Muscle layer of colon (tissue), 2 donors: ENCODE results near the gene ATXN7L2.
"Not testable (repeated sequence)": the region's sequence is repeated elsewhere in the genome, so short reads cannot be mapped to it uniquely, and the experiment has no call there.

ENCODE experiments used
- H3K27ac ChIP-seq: one replicate; pipeline ENCODE4 v1.7.0; 2013; ENCODE audit warnings: low read depth, mild to moderate bottlenecking, low read length, moderate library complexity
- H3K27me3 ChIP-seq, 2 donors: one replicate each; pipeline ENCODE4 v1.7.0; 2013; ENCODE audit warnings: low read length in 2 of 2, mild to moderate bottlenecking in 2 of 2; ENCODE audit not compliant: insufficient read depth in 2 of 2, control insufficient read depth in 1 of 2
- H3K36me3 ChIP-seq: one replicate; pipeline ENCODE4 v1.7.0; 2013; ENCODE audit warnings: mild to moderate bottlenecking, low read length; ENCODE audit not compliant: insufficient read depth
- H3K4me1 ChIP-seq: one replicate; pipeline ENCODE4 v1.7.0; 2013; ENCODE audit warnings: mild to moderate bottlenecking, low read length; ENCODE audit not compliant: insufficient read depth
- H3K4me3 ChIP-seq, 2 donors: one replicate each; pipeline ENCODE4 v1.7.0; 2013; ENCODE audit warnings: low read length in 2 of 2, low read depth in 1 of 2, mild to moderate bottlenecking in 1 of 2, moderate library complexity in 1 of 2
- H3K9ac ChIP-seq: one replicate; pipeline ENCODE4 v1.7.0; 2013; ENCODE audit warnings: low read length
- H3K9me3 ChIP-seq: one replicate; pipeline ENCODE4 v1.7.0; 2013; ENCODE audit warnings: mild to moderate bottlenecking, low read length
- donor health status: abdominal sarcoma.
- donor health status: Adenocarcinoma of cecum.

The ATXN7L2 gene, protein sequence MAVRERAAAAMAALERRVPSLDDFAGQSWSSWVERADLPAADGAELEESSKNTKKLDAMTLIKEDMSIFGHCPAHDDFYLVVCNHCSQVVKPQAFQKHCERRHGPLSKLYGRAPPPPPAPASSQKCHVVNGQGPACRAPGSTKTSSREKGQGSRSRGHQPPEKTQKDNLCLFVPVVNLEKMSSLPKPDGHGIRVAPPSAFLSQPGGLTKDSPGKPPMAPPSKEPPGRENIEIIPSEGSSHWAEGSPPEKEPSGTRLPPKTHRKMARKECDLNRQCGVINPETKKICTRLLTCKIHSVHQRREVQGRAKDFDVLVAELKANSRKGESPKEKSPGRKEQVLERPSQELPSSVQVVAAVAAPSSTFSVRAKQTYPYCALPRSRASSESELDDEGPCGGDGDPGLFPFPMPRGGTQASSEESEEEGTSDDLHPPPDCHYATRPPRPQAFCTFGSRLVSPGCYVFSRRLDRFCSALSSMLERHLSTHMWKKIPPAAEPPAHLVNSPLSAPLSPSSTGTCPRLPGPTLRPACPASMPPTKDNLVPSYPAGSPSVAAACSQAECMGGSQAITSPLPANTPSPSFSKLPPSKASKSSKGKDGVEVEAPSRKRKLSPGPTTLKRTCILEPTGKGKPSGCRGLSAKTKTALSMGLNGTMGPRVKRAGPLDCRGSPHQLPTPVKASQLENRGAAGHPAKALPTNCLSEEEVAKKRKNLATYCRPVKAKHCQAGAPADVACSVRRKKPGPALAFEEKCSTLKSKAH

DNA sequence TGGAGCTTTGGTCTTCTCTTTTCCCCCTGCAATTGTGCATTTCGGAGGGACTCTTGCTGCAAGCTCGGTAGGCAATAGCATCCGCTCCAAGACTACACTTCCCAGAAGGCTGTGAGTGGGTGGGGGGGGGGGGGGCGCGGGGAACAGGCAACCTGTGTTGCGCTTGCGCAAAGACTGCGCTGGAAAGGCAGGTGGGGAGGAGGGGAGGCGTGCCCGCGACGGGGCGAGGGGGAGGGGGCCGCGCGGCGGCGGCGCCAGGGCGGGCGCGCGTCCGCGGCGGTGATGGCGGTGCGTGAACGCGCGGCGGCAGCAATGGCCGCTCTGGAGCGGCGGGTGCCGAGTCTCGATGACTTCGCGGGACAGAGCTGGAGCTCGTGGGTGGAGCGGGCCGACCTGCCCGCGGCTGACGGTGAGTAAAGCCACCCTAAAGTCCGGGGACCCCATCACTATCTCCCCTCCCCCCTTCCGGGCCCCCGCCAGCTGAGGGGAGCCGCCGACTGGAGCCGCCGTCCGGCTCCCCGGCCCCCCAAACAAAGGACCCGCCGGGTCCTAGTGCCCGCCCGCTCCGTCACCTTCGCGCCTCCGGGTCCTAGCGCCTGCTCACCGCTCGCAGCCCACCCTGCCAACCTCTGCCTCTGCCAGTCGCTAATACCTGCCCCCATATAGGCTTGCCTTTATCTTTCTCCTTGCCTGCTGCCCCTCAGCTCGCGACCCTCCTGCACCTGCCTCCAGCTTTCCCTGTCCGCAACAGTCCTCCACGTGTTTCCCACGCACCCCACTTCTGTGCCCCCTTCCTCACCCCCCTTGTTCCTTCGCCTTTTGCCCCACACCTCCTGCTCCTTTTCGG lies at the start of gene ATXN7L2:
Gene ATXN7L2, plus strand, starts transcription at position 234 of the 847 bp plus-strand sequence. Its CDS starts 49 bp downstream, at position 283.
- Histone ChIP-seq H3K9ac (peak within 1 kb of the TSS; percentile 65), H3K4me1 (peaks cover 11% of the 10 kb centered on the region), H3K27ac (peak within 1 kb of the TSS; percentile 73), H3K36me3 (peaks cover 9% of the 10 kb centered on the region), H3K9me3 (no peaks in the 10 kb centered on the region), H3K27me3 (no peaks in the 10 kb centered on the region), H3K4me3 (peak within 1 kb of the TSS; percentile 71 to 92)

DNA sequence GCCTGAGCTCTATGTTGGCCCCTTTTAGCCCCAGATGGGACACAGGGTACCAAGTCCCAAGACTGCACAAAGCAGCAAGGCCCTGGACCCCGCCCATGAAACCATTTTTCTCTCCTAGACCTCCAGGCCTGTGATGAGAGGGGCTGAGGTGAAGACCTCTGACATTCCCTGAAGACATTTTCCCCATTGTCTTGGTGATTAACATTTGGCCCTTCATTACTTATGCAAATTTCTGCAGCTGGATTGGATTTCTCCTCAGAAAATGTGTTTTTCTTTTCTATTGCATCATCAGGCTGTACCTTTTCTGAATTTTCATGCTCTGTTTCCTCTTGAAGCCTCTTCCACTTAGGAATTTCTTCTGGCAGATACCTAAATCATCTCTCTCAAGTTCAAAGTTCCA lies 49.2 kb upstream of the ATXN7L2 start:
- no peak overlapping the region for H3K9ac ChIP-seq
- no peaks in the 10 kb centered on the region for H3K4me1 ChIP-seq
- H3K27ac ChIP-seq = no peak overlapping the region
- H3K27me3 ChIP-seq = peaks cover 0 to 3% of the 10 kb centered on the region in 2 donors
- H3K4me3 ChIP-seq = no peak overlapping the region
- H3K36me3 ChIP-seq = no peaks in the 10 kb centered on the region
- H3K9me3 ChIP-seq = no peaks in the 10 kb centered on the region

DNA sequence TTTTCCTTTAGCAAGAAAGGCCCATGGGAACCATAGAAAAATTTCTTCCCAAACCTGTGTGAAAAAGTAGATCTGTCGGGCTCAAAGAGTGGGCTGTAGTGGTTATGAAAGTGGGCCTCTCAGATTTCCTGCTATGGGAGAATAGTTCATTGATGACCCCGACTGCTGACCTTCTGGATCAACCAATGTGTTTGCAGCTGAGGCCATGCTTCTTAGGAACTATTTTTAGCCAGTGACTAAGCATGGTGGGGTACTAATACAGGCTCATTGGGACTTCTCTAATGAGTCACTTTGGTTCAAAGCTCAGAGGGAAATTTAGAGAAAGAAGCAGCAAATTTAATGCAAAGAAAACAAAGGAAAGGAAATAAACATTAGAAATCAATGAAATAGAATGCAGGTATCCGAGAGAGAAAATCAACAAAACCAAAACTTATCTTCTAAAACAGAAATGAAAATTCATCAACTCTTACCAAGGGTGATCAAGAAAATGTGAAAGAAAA lies 44.9 kb upstream of the ATXN7L2 start:
- Histone ChIP-seq H3K4me1 (no peaks in the 10 kb centered on the region), H3K27ac (no peak overlapping the region), H3K9ac (no peak overlapping the region), H3K9me3 (no peaks in the 10 kb centered on the region), H3K27me3 (peaks cover 0 to 3% of the 10 kb centered on the region in 2 donors), H3K36me3 (no peaks in the 10 kb centered on the region), H3K4me3 (no peak overlapping the region)

DNA sequence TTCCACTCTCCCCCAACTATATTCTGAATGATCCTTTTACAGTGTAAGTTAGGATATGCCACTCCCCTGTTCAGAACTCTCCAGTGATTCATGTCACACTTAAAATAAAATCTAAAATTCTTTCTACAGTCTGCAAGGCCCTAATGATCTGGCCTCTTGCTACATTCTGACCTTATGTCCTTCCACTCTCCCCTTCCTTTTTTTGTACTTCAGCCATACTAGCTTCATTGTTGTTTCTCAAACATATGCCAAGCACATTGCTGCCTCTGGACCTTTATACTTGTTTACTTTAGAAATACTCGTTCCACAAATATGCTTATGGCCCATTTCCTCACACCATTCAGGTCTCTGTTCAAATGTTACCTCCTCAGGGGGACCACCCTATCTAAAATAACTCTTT lies 42.6 kb upstream of the ATXN7L2 start:
- no peaks in the 10 kb centered on the region for H3K9me3 ChIP-seq
- H3K27me3 ChIP-seq = no peaks in the 10 kb centered on the region
- no peak overlapping the region for H3K4me3 ChIP-seq
- no peak overlapping the region for H3K9ac ChIP-seq
- H3K27ac ChIP-seq = no peak overlapping the region
- no peaks in the 10 kb centered on the region for H3K4me1 ChIP-seq
- no peaks in the 10 kb centered on the region for H3K36me3 ChIP-seq

DNA sequence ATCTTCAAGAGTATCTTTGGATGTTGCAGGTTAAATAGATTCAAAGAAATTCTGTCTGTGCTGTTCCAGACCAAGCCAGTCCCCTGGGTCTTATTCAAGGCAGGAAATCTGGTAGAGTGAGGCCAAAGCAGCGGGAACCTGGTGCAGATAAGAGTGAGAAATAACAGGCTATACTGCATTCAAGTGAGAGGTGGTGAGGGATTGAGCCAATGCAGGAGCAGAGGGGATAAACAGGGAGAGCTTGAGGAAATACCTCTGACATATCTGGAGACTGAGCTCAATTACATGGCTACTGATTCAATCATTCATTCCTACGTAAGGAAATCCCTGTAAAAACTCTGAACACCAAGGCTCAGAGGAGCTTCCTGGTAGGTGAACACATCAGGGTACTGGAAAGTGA lies 40.2 kb upstream of the ATXN7L2 start:
- H3K27me3 ChIP-seq = no peaks in the 10 kb centered on the region

DNA sequence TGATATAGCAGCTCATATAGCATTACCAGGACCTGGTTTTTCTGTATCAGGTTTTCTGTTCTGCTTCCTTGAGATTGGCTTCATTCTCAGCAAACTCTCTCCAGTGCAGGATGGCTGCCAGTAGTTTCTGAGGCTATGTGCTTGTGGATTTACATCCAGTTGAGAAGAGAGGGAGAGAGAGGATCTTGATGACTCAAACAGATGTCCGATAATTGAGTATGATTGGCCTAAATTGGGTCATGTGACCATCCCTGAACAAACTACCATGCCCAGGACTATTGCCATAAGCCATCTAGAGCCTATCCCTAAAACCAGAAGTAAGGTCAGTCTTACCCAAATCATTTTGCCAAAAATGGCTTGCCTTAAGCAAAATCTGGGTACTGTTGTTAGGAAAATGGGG lies 39.4 kb upstream of the ATXN7L2 start:
- no peaks in the 10 kb centered on the region for H3K27me3 ChIP-seq

More for the DNA sequence above, 40.2 kb upstream of the ATXN7L2 start:
- Histone ChIP-seq H3K4me1 (no peaks in the 10 kb centered on the region), H3K9ac (no peak overlapping the region), H3K36me3 (no peaks in the 10 kb centered on the region), H3K27ac (no peak overlapping the region), H3K9me3 (no peaks in the 10 kb centered on the region), H3K4me3 (no peak overlapping the region)

DNA sequence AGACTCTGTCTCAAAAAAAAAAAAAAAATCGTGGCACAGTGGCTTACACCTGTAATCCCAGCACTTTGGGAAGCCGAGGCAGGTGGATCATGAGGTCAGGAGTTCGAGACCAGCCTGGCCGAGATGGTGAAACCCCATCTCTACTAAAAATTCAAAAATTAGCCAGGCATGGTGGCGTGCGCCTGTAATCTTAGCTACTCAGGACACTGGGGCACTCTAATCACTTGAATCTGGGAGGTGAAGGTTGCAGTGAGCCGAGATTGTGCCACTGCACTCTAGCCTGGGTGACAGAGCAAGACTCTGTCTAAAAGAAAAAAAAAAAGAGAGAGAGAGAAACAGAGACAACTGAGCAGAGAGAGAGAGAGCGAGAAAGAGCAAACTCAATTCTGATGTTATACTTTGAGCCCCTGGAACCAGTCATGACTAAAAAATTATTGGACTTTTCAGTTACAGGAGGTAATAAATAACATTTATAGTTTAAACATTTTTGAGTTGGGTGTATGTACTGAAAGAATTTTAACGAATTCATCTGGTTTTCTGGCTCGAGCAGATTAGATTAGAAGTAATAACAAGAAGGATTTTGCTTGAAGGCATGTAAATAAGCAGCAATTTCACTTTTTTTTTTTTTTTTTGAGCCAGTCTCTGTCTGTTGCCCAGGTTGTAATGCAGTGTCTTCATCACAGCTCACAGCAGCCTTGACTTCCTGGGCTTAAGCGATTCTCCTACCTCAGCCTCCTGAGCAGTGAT lies 37.6 kb upstream of the ATXN7L2 start:
- not testable (repeated sequence) for H3K4me3 ChIP-seq, H3K36me3 ChIP-seq, H3K4me1 ChIP-seq, H3K27me3 ChIP-seq, H3K27ac ChIP-seq, H3K9me3 ChIP-seq, H3K9ac ChIP-seq

More for the DNA sequence above, 39.4 kb upstream of the ATXN7L2 start:
- Histone ChIP-seq H3K4me3 (no peak overlapping the region), H3K27ac (no peak overlapping the region), H3K9ac (no peak overlapping the region), H3K4me1 (no peaks in the 10 kb centered on the region), H3K36me3 (no peaks in the 10 kb centered on the region), H3K9me3 (no peaks in the 10 kb centered on the region)

DNA sequence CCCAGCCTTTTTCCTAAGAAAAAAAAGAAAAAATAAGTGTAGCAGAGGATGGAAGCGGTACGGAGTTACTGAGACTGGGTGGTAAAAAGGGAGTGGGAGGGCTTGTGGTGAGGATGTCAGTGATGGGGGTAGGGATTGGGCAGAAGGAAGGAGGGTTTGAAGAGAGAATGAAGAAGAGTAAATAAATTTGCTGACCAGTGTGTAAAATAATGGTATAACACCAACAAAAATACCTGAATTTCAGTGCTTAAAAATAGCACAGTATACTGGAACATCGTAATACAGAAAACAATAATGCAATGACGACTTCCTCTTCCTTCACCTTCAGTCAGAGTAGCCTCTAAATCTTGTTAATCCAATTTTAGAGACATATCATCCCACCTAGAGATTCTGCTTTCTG lies 36.2 kb upstream of the ATXN7L2 start:
- H3K9me3 ChIP-seq = no peaks in the 10 kb centered on the region
- H3K4me3 ChIP-seq = no peak overlapping the region
- no peaks in the 10 kb centered on the region for H3K36me3 ChIP-seq
- H3K9ac ChIP-seq = no peak overlapping the region
- no peak overlapping the region for H3K27ac ChIP-seq
- no peaks in the 10 kb centered on the region for H3K4me1 ChIP-seq
- H3K27me3 ChIP-seq = no peaks in the 10 kb centered on the region

DNA sequence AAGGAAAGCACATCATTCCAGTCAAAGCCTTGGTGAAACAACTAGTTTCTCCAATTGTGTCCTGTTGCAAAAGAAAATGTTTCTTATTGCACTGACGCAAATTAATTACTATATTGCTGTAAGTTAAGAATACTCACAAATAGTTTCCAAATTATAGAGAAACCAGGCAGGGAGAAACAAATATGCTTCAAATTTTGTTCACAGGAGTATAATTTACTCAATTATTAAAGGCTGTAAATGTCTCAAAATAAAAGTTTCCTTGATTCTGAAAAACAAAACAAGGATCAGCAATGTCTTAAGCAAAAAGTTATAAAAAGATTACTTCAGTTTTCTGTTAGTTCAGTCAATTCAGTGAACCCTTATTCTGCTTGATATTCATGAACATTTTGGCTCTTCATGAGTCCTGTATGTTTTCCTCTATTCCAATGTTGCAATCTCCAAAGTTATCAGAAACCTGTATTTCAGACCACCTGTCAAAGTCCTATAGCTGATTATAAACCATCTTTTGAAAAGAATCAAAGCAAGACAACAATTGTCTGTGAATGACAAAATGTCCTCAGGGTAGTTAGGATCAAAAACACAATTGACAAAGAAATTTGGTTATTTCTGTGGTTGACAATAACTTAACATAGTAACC lies 29.1 kb upstream of the ATXN7L2 start:
- Histone ChIP-seq H3K9me3 (no peaks in the 10 kb centered on the region), H3K27ac (no peak overlapping the region), H3K27me3 (no peaks in the 10 kb centered on the region), H3K4me1 (no peaks in the 10 kb centered on the region), H3K4me3 (no peak overlapping the region), H3K36me3 (no peaks in the 10 kb centered on the region), H3K9ac (no peak overlapping the region)

DNA sequence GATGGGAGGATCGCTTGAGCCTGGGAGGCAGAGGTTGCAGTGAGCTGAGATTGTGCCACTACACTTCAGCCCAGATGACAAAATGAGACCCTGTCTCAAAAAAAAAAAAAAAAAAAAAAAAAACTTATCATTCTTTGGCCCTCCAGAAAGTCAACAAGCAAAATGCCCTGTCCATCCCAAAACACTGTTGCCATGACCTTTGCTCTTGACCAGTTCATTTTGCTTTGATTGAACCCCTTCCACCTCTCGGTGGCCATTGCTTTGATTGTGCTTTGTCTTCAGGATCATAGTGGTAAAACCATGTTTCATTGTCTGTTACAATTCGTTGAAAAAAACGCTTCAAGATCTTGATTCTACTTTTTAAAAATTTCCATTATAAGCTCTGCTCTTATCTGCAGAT lies 25.9 kb upstream of the ATXN7L2 start:
- H3K9ac ChIP-seq = no peak overlapping the region
- no peak overlapping the region for H3K4me3 ChIP-seq
- H3K27me3 ChIP-seq = no peaks in the 10 kb centered on the region
- no peaks in the 10 kb centered on the region for H3K4me1 ChIP-seq
- no peaks in the 10 kb centered on the region for H3K36me3 ChIP-seq
- no peaks in the 10 kb centered on the region for H3K9me3 ChIP-seq
- no peak overlapping the region for H3K27ac ChIP-seq
